Erythroblast (primary cell): ENCODE results near the gene LRRC74B.

ENCODE experiments used
- GATA1 ChIP-seq: IDR thresholded peaks from 2 replicates; pipeline ENCODE4 v1.6.1; 2011; ENCODE audit warnings: low read depth, mild to moderate bottlenecking, control low read depth, low read length, moderate library complexity
- POLR2A ChIP-seq: IDR thresholded peaks from 2 replicates; pipeline ENCODE4 v1.6.1; 2011; ENCODE audit warnings: mild to moderate bottlenecking, low read length

DNA sequence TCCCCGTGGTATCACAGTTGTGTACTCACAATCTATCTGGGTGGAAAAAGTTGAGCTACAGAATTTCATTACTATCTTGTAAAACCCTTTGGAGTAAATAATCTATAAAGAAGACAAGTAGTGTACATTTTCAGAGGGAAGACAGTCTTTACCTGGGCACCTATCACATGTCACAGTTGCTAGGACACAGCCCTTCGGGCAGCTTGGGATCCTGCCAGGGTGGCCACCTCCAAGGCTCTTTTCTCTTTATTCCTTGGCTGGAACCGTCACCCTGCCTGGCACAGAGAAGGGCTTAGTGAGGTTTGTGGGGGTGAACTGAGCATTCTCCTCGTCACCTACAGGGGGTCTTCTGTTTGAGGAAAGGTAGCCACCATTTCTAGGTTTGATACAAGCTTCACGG, 23.6 kb downstream of the LRRC74B start:
- no peak for TF ChIP-seq POLR2A
- no peak for TF ChIP-seq GATA1
